Esophagus (tissue), 2 donors: ENCODE measurements around the gene KLKB1. TPM values are rescaled to one million over a fixed set of nuclear protein-coding genes. Genes with fewer than 3 reads are reported as not detected.

Experiments
- H3K27ac ChIP-seq, 2 donors: one replicate each; pipeline ENCODE4 v1.5.1; 2013; ENCODE audit warnings: low read depth in 2 of 2, mild to moderate bottlenecking in 2 of 2, inconsistent platforms in 1 of 2, low read length in 1 of 2, moderate library complexity in 1 of 2
- H3K27me3 ChIP-seq, 2 donors: one replicate each; pipeline ENCODE4 v1.6.1; 2013; ENCODE audit warnings: low read length in 2 of 2, control low read depth in 1 of 2, mild to moderate bottlenecking in 1 of 2; ENCODE audit not compliant: insufficient read depth in 2 of 2, control insufficient read depth in 1 of 2
- H3K36me3 ChIP-seq, 2 donors: one replicate each; pipeline ENCODE4 v1.6.1; 2013; ENCODE audit warnings: low read length in 1 of 2; ENCODE audit not compliant: control insufficient read depth in 2 of 2, insufficient read depth in 2 of 2
- H3K4me1 ChIP-seq, 2 donors: one replicate each; pipeline ENCODE4 v1.6.1; 2013; ENCODE audit warnings: low read length in 1 of 2; ENCODE audit not compliant: control insufficient read depth in 2 of 2, insufficient read depth in 2 of 2
- H3K4me3 ChIP-seq, 2 donors: one replicate each; pipeline ENCODE4 v1.5.1; 2013; ENCODE audit warnings: low read length in 2 of 2, mild to moderate bottlenecking in 2 of 2, low read depth in 1 of 2, moderate library complexity in 1 of 2
- H3K9me3 ChIP-seq, 2 donors: one replicate each; pipeline ENCODE4 v1.6.1; 2013; ENCODE audit warnings: mild to moderate bottlenecking in 2 of 2, low read depth in 1 of 2, low read length in 1 of 2, moderate library complexity in 1 of 2; ENCODE audit not compliant: control insufficient read depth in 2 of 2, insufficient read depth in 1 of 2
- WGBS, 2 donors: extraction: QIAGEN DNeasy Blood & Tissue Kit; methylation state at CpG; one replicate each; pipeline ENCODE4 v1.1.7; 2013; 5-methylcytosine and 5-hydroxymethylcytosine counted together
- polyA plus RNA-seq, 2 donors: library from polyadenylated mRNA; stranded (reverse); fragments of 200-250 nt; gene quantifications; one replicate each; pipeline ENCODE4 v1.2.3, GENCODE V29; 2013
- donor health status: healthy with polysubstance abuse.
- donor health status: Bipolar disorder and iron deficiency.

KLKB1 gene
- polyA plus RNA-seq, 2 donors: 0.12 to 0.26 TPM

GRCh38 chr4:186221624-186222023, 5.7 kb upstream of the KLKB1 start:
- H3K4me1 ChIP-seq: no peaks in the 10 kb centered on the region
- H3K4me3 ChIP-seq: no peak overlapping the region
- no peak overlapping the region for H3K27ac ChIP-seq
- no peaks in the 10 kb centered on the region for H3K27me3 ChIP-seq
- H3K9me3 ChIP-seq: peaks cover 0 to 4% of the 10 kb centered on the region in 2 donors
- H3K36me3 ChIP-seq: no peaks in the 10 kb centered on the region
- WGBS, 2 donors: 72 to 81% methylated on average over 1 of the region's 1 CpG

GRCh38 chr4:186225848-186226247, 1.5 kb upstream of the KLKB1 start:
- H3K4me1 ChIP-seq: no peaks in the 10 kb centered on the region
- H3K36me3 ChIP-seq: no peaks in the 10 kb centered on the region

GRCh38 chr4:186226521-186227189, 652 bp upstream of the KLKB1 start:
- H3K9me3 ChIP-seq: peaks cover 0 to 4% of the 10 kb centered on the region in 2 donors

More at GRCh38 chr4:186225848-186226247, 1.5 kb upstream of the KLKB1 start:
- Histone ChIP-seq H3K27me3 (no peaks in the 10 kb centered on the region), H3K27ac (no peak overlapping the region), H3K4me3 (no peak overlapping the region), H3K9me3 (peaks cover 0 to 4% of the 10 kb centered on the region in 2 donors)

GRCh38 chr4:186227744-186228513, 622 bp downstream of the KLKB1 start:
- Histone ChIP-seq H3K36me3 (no peaks in the 10 kb centered on the region), H3K27ac (no peak overlapping the region), H3K4me3 (no peak overlapping the region), H3K9me3 (peaks cover 0 to 4% of the 10 kb centered on the region in 2 donors), H3K4me1 (no peaks in the 10 kb centered on the region), H3K27me3 (no peaks in the 10 kb centered on the region)
- WGBS, 2 donors: 25 to 29% methylated on average over 2 of the region's 2 CpGs

More at GRCh38 chr4:186226521-186227189, 652 bp upstream of the KLKB1 start:
- H3K4me1 ChIP-seq: no peaks in the 10 kb centered on the region
- H3K27ac ChIP-seq: no peak overlapping the region
- 89 to 94% methylated on average over 3 of the region's 3 CpGs for WGBS, 2 donors
- H3K27me3 ChIP-seq: no peaks in the 10 kb centered on the region
- no peak overlapping the region for H3K4me3 ChIP-seq
- H3K36me3 ChIP-seq: no peaks in the 10 kb centered on the region

DNA sequence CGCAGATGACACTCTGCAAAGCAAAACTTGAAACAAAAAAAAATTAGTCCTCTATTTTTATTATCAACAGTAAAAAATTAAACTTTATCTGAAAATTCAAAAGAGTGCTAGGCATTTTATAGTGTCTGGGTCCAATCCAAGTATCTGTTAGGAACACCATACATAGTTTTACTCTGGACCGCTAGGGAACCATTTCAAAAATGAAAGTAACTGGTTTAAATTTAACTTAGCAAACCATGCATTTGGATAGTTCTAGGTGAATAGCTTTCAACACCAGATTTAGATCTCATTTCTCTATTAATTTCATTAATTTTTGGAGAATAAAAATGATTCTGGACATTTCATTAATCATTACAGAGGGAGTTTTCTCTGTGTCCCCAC, 1.2 kb downstream of the KLKB1 start:
- 74 to 82% methylated on average over 2 of the region's 2 CpGs for WGBS, 2 donors
- no peaks in the 10 kb centered on the region for H3K4me1 ChIP-seq
- no peak overlapping the region for H3K27ac ChIP-seq
- H3K9me3 ChIP-seq: peaks cover 0 to 4% of the 10 kb centered on the region in 2 donors
- no peak overlapping the region for H3K4me3 ChIP-seq
- H3K36me3 ChIP-seq: no peaks in the 10 kb centered on the region
- no peaks in the 10 kb centered on the region for H3K27me3 ChIP-seq

DNA sequence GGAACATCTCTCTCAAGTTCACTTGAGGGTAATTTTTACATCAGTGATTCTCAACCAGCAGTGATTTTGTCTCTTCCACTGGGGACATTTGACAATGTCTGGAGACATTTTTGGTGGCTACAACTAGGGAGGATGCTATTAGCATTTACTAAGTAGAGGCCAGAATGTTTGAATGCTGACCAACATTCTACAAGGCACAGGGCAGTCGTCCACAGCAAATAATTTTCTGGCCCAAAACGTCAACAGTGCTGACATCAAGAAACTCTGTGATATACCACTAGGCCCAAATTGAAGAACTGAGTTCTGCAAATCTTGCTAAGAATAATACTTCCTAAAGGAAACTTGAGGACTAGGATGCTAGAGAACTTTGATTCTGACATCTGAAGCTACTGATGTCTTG, 7.1 kb downstream of the KLKB1 start:
- H3K9me3 ChIP-seq: no peaks in the 10 kb centered on the region
- no peaks in the 10 kb centered on the region for H3K4me1 ChIP-seq
- WGBS, 2 donors: 51 to 69% methylated on average over 2 of the region's 2 CpGs
- no peak overlapping the region for H3K27ac ChIP-seq
- H3K36me3 ChIP-seq: no peaks in the 10 kb centered on the region
- H3K4me3 ChIP-seq: no peak overlapping the region
- H3K27me3 ChIP-seq: no peaks in the 10 kb centered on the region

- H3K9me3 ChIP-seq: no peaks in the 10 kb centered on the region
- H3K27me3 ChIP-seq: no peaks in the 10 kb centered on the region
- 80 to 86% methylated on average over 4 of the region's 4 CpGs for WGBS, 2 donors
- no peak overlapping the region for H3K4me3 ChIP-seq
- no peaks in the 10 kb centered on the region for H3K36me3 ChIP-seq
- H3K27ac ChIP-seq: no peak overlapping the region
- no peaks in the 10 kb centered on the region for H3K4me1 ChIP-seq
These were observed 8.8 kb downstream of the KLKB1 start for GRCh38 chr4:186236126-186236525.

GRCh38 chr4:186240452-186240847, 13.1 kb downstream of the KLKB1 start:
- H3K27ac ChIP-seq: no peak overlapping the region
- H3K4me1 ChIP-seq: no peaks in the 10 kb centered on the region
- no peaks in the 10 kb centered on the region for H3K27me3 ChIP-seq
- peaks cover 0 to 2% of the 10 kb centered on the region in 2 donors for H3K9me3 ChIP-seq
- H3K4me3 ChIP-seq: no peak overlapping the region
- no peaks in the 10 kb centered on the region for H3K36me3 ChIP-seq
- WGBS, 2 donors: 81% methylated on average over 7 of the region's 7 CpGs

- Histone ChIP-seq H3K4me1 (no peaks in the 10 kb centered on the region), H3K27ac (no peak overlapping the region), H3K36me3 (no peaks in the 10 kb centered on the region), H3K27me3 (no peaks in the 10 kb centered on the region), H3K4me3 (no peak overlapping the region), H3K9me3 (peaks cover 0 to 2% of the 10 kb centered on the region in 2 donors)
- 63 to 74% methylated on average over 7 of the region's 7 CpGs for WGBS, 2 donors
These were observed 13.7 kb downstream of the KLKB1 start for GRCh38 chr4:186240848-186241491.
